ENCODE results near the gene LIF. TPM values are rescaled to one million over a fixed set of nuclear protein-coding genes. Genes with fewer than 3 reads are reported as not detected.

The LIF gene
- total RNA-seq, 2 donors from 2014 or later: 9.5 to 12.5 TPM

GRCh38 chr22:30283342-30283741, 36.8 kb upstream of the LIF start:
- no peaks in the 10 kb centered on the region for H3K36me3 ChIP-seq
- no peak for DNase-seq

GRCh38 chr22:30282616-30283046, 36.1 kb upstream of the LIF start:
- Histone ChIP-seq H3K27me3 (no peaks in the 10 kb centered on the region), H3K4me1 (no peaks in the 10 kb centered on the region), H3K9ac (ENCODE audit: low read depth in 2 of 2, low read length in 2 of 2) (no peak overlapping the region), H3K36me3 (no peaks in the 10 kb centered on the region), H3K9me3 (no peaks in the 10 kb centered on the region), H3K4me3 (no peak overlapping the region), H3K27ac (no peak overlapping the region)
- DNase-seq: no peak
- intact Hi-C loops (cut with DNase I): no loop called here
- TF ChIP-seq CTCF (IDR thresholded peaks at IDR 0.05): no peak

More at GRCh38 chr22:30283342-30283741, 36.8 kb upstream of the LIF start:
- Histone ChIP-seq H3K9ac (ENCODE audit: low read depth in 2 of 2, low read length in 2 of 2) (no peak overlapping the region), H3K27me3 (no peaks in the 10 kb centered on the region), H3K4me1 (peaks cover 2% of the 10 kb centered on the region), H3K9me3 (no peaks in the 10 kb centered on the region), H3K27ac (no peak overlapping the region), H3K4me3 (no peak overlapping the region)
- TF ChIP-seq CTCF (IDR thresholded peaks at IDR 0.05): no peak
- intact Hi-C loops (cut with DNase I): no loop called here

- DNase-seq: no peak
- Histone ChIP-seq H3K9me3 (no peaks in the 10 kb centered on the region), H3K4me3 (no peak overlapping the region), H3K36me3 (no peaks in the 10 kb centered on the region), H3K27ac (no peak overlapping the region), H3K4me1 (no peaks in the 10 kb centered on the region), H3K27me3 (no peaks in the 10 kb centered on the region), H3K9ac (ENCODE audit: low read depth in 2 of 2, low read length in 2 of 2) (no peak overlapping the region)
- TF ChIP-seq CTCF (IDR thresholded peaks at IDR 0.05): no peak
- intact Hi-C loops (cut with DNase I): no loop called here
These were observed 33.9 kb upstream of the LIF start for GRCh38 chr22:30280505-30280904.

- Histone ChIP-seq H3K4me3 (no peak overlapping the region), H3K4me1 (no peaks in the 10 kb centered on the region), H3K36me3 (no peaks in the 10 kb centered on the region), H3K9me3 (no peaks in the 10 kb centered on the region), H3K27me3 (no peaks in the 10 kb centered on the region), H3K9ac (ENCODE audit: low read depth in 2 of 2, low read length in 2 of 2) (no peak overlapping the region), H3K27ac (no peak overlapping the region)
- DNase-seq: no peak
- intact Hi-C loops (cut with DNase I): no loop called here
- no peak for TF ChIP-seq CTCF (IDR thresholded peaks at IDR 0.05)
These were observed 33.4 kb upstream of the LIF start for GRCh38 chr22:30279932-30280331.

GRCh38 chr22:30279046-30279788, 32.7 kb upstream of the LIF start:
- Histone ChIP-seq H3K27me3 (no peaks in the 10 kb centered on the region), H3K27ac (no peak overlapping the region), H3K4me1 (no peaks in the 10 kb centered on the region), H3K4me3 (no peak overlapping the region), H3K36me3 (no peaks in the 10 kb centered on the region), H3K9me3 (no peaks in the 10 kb centered on the region), H3K9ac (ENCODE audit: low read depth in 2 of 2, low read length in 2 of 2) (no peak overlapping the region)
- no peak for DNase-seq
- TF ChIP-seq CTCF (IDR thresholded peaks at IDR 0.05): no peak
- intact Hi-C loops (cut with DNase I): no loop called here
